H1 (cell line): ENCODE measurements around the gene SLC35B2. TPM values are rescaled to one million over a fixed set of nuclear protein-coding genes. Genes with fewer than 3 reads are reported as not detected.

Experiments
- BRCA1 ChIP-seq: IDR thresholded peaks from 2 replicates; pipeline ENCODE4 v1.6.1; 2012; ENCODE audit warnings: low read depth, low read length, improper control_type of control experiment
- CBX5 ChIP-seq: fragments of 300-800, 300-1000 bp; sonication (generic); IDR thresholded peaks from 2 replicates; pipeline ENCODE4 v1.7.1; 2016; ENCODE audit warnings: antibody characterized with exemption, low read length, low read depth
- CTCF ChIP-seq, 3 experiments: IDR thresholded peaks; 1 replicate in 2 of 3; 2 replicates in 1 of 3; pipeline versions ENCODE4 v1.5.1 to v1.6.1; 2011; ENCODE audit warnings: low read length in 3 of 3, mild to moderate bottlenecking in 3 of 3, inconsistent platforms in 2 of 3, low read depth in 1 of 3, moderate library complexity in 1 of 3; ENCODE audit not compliant: insufficient read depth in 1 of 3; ENCODE audit errors: control extremely low read depth in 1 of 3
- HDAC6 ChIP-seq: IDR thresholded peaks from one replicate; pipeline ENCODE4 v1.7.1; 2012; ENCODE audit warnings: low read depth, mild to moderate bottlenecking, inconsistent platforms, low read length, moderate library complexity
- NRF1 ChIP-seq: IDR thresholded peaks from 2 replicates; pipeline ENCODE4 v1.6.1; 2011; ENCODE audit warnings: mild to moderate bottlenecking, low read depth, low read length, improper control_type of control experiment
- SIRT6 ChIP-seq: IDR thresholded peaks from one replicate; pipeline ENCODE4 v1.7.1; 2012; ENCODE audit warnings: low read length, inconsistent platforms
- SUZ12 ChIP-seq: fragments of 200-600 bp; sonication (generic); IDR thresholded peaks from 2 replicates; pipeline ENCODE4 v1.6.1; 2012; ENCODE audit warnings: mild to moderate bottlenecking, inconsistent platforms, low read length, moderate library complexity, mixed read lengths
- TAF1 ChIP-seq: IDR thresholded peaks from 2 replicates; pipeline ENCODE4 v1.6.1; 2011; ENCODE audit warnings: mild to moderate bottlenecking, low read depth, low read length
- USF2 ChIP-seq: IDR thresholded peaks from 2 replicates; pipeline ENCODE4 v1.6.1; 2011; ENCODE audit warnings: low read length, improper control_type of control experiment
- polyA plus RNA-seq, 7 experiments: library from polyadenylated mRNA; depleted of rRNA in 3 of 7; stranded (reverse) in 5 of 7; unstranded in 2 of 7; fragments of >200 nt in 5 of 7; fragments of 200-250 nt in 2 of 7; gene quantifications; 1 replicate in 5 of 7; 2 replicates in 1 of 7; 4 replicates in 1 of 7; pipeline versions ENCODE4 v1.2.1 to v1.2.3, GENCODE V29; 2011 to 2013; ENCODE audit warnings: missing spikeins in 2 of 7, mixed read lengths in 2 of 7
- total RNA-seq: library from RNA; stranded (reverse); fragmentation: NEBNext Ultra II Directional; extraction: Animal tissue kit (Norgen Biotek cat#: 25700); gene quantifications from 2 replicates; pipeline ENCODE4 v1.2.1, GENCODE V29; 2021

The SLC35B2 gene
- total and polyA plus RNA-seq, 2 of the 8 experiments (the other 6 are each of a cell fraction or from before 2014, with no cell fraction given): 29.5 to 65.0 TPM

DNA sequence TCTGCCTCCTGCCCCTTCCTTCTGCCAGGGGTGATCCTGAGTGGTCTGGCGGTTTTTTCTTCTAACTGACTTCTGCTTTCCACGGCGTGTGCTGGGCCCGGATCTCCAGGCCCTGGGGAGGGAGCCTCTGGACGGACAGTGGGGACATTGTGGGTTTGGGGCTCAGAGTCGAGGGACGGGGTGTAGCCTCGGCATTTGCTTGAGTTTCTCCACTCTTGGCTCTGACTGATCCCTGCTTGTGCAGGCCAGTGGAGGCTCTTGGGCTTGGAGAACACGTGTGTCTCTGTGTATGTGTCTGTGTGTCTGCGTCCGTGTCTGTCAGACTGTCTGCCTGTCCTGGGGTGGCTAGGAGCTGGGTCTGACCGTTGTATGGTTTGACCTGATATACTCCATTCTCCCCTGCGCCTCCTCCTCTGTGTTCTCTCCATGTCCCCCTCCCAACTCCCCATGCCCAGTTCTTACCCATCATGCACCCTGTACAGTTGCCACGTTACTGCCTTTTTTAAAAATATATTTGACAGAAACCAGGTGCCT, 23.7 kb downstream of the SLC35B2 start (continued):
- TF ChIP-seq USF2 (no peak), NRF1 (no peak), SIRT6 (no peak), CBX5 (no peak), HDAC6 (no peak), SUZ12 (no peak), TAF1 (no peak), BRCA1 (no peak), CTCF (IDR thresholded peaks at IDR 0.05; ENCODE audit: control extremely low read depth in 1 of 3, insufficient read depth in 1 of 3, low read depth in 1 of 3, low read length in 3 of 3) (no peak)
